ENCODE data around the gene CCN2. TPM values are rescaled to one million over a fixed set of nuclear protein-coding genes. Genes with fewer than 3 reads are reported as not detected.

CCN2 gene
- total RNA-seq, 3 donors from 2014 or later = 17.1 to 39.7 (median 39.4) TPM

- Histone ChIP-seq H3K36me3 (ENCODE audit: low read depth) (no peaks in the 10 kb centered on the region), H3K4me3 (peak overlapping the region; percentile 58), H3K9me3 (no peaks in the 10 kb centered on the region), H3K4me1 (ENCODE audit: low read depth) (peaks cover 28% of the 10 kb centered on the region)
- intact Hi-C loops (cut with DNase I, micrococcal nuclease) = no loop called here
- DNase-seq (no peak), ATAC-seq (no peak)
- no peak for TF ChIP-seq CTCF (IDR thresholded peaks at IDR 0.05)
These were observed 531 bp upstream of the CCN2 start for GRCh38 chr6:131951576-131952230.

GRCh38 chr6:131949909-131950766, 1.0 kb downstream of the CCN2 start:
- peak overlapping the region; percentile 58 for H3K4me3 ChIP-seq
- peak; percentile 46 for TF ChIP-seq CTCF (IDR thresholded peaks at IDR 0.05)
- H3K4me1 ChIP-seq (ENCODE audit: low read depth) = peaks cover 19% of the 10 kb centered on the region
- ATAC-seq (peak; percentile 77), DNase-seq (peak; percentile 80 to 88 (median 86))
- no peaks in the 10 kb centered on the region for H3K9me3 ChIP-seq
- intact Hi-C loops (cut with DNase I, micrococcal nuclease) = no loop called here
- H3K36me3 ChIP-seq (ENCODE audit: low read depth) = no peaks in the 10 kb centered on the region

DNA sequence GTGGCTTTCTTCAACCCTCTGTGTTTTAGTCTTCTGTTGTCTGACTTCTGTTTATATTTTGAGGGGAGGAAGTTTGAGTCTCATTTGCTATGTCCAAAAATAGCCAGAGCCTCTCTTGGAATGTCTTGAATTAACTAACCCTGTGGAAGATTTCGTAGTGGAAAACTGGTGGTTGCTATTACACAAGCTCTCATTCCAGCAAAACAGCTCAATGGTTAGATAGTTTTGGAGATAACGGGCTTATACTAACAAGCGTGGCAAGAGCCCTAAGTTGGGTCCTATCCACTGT, 1.6 kb downstream of the CCN2 start:
- Histone ChIP-seq H3K4me1 (ENCODE audit: low read depth) (peaks cover 13% of the 10 kb centered on the region), H3K4me3 (no peak overlapping the region), H3K9me3 (no peaks in the 10 kb centered on the region), H3K36me3 (ENCODE audit: low read depth) (no peaks in the 10 kb centered on the region)
- DNase-seq (no peak), ATAC-seq (no peak)
- no peak for TF ChIP-seq CTCF (IDR thresholded peaks at IDR 0.05)
- intact Hi-C loops (cut with DNase I, micrococcal nuclease) = no loop called here

GRCh38 chr6:131948692-131949619, 2.2 kb downstream of the CCN2 start:
- DNase-seq (no peak), ATAC-seq (no peak)
- intact Hi-C loops (cut with DNase I, micrococcal nuclease) = no loop called here
- Histone ChIP-seq H3K9me3 (no peaks in the 10 kb centered on the region), H3K36me3 (ENCODE audit: low read depth) (no peaks in the 10 kb centered on the region), H3K4me3 (no peak overlapping the region), H3K4me1 (ENCODE audit: low read depth) (peaks cover 10% of the 10 kb centered on the region)
- no peak for TF ChIP-seq CTCF (IDR thresholded peaks at IDR 0.05)

DNA sequence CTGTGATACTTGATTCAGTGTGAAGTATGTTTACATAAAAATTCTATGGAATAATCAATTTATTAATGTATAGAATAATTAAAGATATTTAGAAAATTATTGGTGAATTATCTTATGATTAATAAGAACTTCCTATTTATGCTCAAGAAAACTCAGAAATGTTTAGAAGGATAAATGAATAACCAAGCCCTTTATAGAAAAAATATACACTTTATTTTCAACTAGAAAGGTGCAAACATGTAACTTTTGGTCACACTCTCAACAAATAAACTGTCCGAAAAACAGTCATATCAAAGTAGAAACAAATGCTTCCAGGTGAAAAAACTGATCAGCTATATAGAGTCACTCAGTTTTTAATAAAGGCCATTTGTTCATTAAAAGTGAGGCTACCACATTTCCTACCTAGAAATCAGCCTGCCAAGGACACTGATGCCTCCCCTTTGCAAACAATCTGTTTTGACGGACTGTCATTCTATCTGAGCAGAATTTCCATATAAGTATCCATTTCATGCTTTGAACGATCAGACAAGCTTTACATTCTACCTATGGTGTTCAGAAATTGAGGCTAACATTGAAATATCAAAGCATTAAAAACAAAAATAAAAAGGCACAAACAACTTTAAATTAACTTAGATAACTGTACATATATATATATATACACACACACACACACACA, 3.0 kb downstream of the CCN2 start:
- ATAC-seq (no peak), DNase-seq (no peak)
- Histone ChIP-seq H3K9me3 (no peaks in the 10 kb centered on the region), H3K36me3 (ENCODE audit: low read depth) (no peaks in the 10 kb centered on the region), H3K4me1 (ENCODE audit: low read depth) (peaks cover 10% of the 10 kb centered on the region), H3K4me3 (no peak overlapping the region)
- intact Hi-C loops (cut with DNase I, micrococcal nuclease) = no loop called here
- TF ChIP-seq CTCF (IDR thresholded peaks at IDR 0.05) = no peak
